CD14-positive monocyte (primary cell): ENCODE data around the gene VEGFC. TPM values are rescaled to one million over a fixed set of nuclear protein-coding genes. Genes with fewer than 3 reads are reported as not detected.

Experiments used
- DNase-seq, 3 donors: peaks; one replicate each; pipeline ENCODE4 v3.0.0-alpha.2; 2011 to 2022
- H2AFZ ChIP-seq: 2 replicates; pipeline ENCODE4 v1.6.0; 2012; ENCODE audit warnings: mild to moderate bottlenecking, low read depth, low read length, inconsistent platforms; ENCODE audit not compliant: insufficient read depth, poor library complexity, severe bottlenecking
- H3K27ac ChIP-seq, 2 donors: 1 replicate in 1 of 2; 2 replicates in 1 of 2; pipeline ENCODE4 v1.5.1; 2012 to 2013; ENCODE audit warnings: low read length in 2 of 2, control low read depth in 1 of 2, inconsistent platforms in 1 of 2, low read depth in 1 of 2, mild to moderate bottlenecking in 1 of 2
- H3K27me3 ChIP-seq, 2 donors: one replicate each; pipeline versions ENCODE4 v1.6.0 to v1.6.1; 2011 to 2013; ENCODE audit warnings: low read length in 2 of 2; ENCODE audit not compliant: control insufficient read depth in 2 of 2, insufficient read depth in 2 of 2
- H3K36me3 ChIP-seq, 2 donors: replicated peaks in 1 of 2; 1 replicate in 1 of 2; 2 replicates in 1 of 2; pipeline versions ENCODE4 v1.5.1 to v1.6.1; 2012 to 2013; ENCODE audit warnings: low read length in 2 of 2, control low read depth in 1 of 2, inconsistent platforms in 1 of 2, mild to moderate bottlenecking in 1 of 2; ENCODE audit not compliant: insufficient read depth in 2 of 2, control insufficient read depth in 1 of 2
- H3K4me1 ChIP-seq, 2 donors: 1 replicate in 1 of 2; 2 replicates in 1 of 2; pipeline versions ENCODE4 v1.5.1 to v1.6.1; 2012 to 2013; ENCODE audit warnings: low read length in 2 of 2, control low read depth in 1 of 2, inconsistent platforms in 1 of 2, mild to moderate bottlenecking in 1 of 2, moderate library complexity in 1 of 2; ENCODE audit not compliant: insufficient read depth in 2 of 2, control insufficient read depth in 1 of 2
- H3K4me2 ChIP-seq: replicated peaks from 2 replicates; pipeline ENCODE3; 2012; ENCODE audit warnings: low read length, moderate library complexity, mild to moderate bottlenecking; ENCODE audit not compliant: poor library complexity, severe bottlenecking; ENCODE audit errors: extremely low read depth
- H3K4me3 ChIP-seq, 3 experiments: fragments of 200-600 bp in 1 of 3; sonication (generic) in 1 of 3; replicated peaks in 1 of 3; 1 replicate in 2 of 3; 2 replicates in 1 of 3; pipeline ENCODE4 v1.5.1; 2011 to 2013; ENCODE audit warnings: low read length in 3 of 3, mild to moderate bottlenecking in 3 of 3, control low read depth in 2 of 3, low read depth in 2 of 3, inconsistent platforms in 1 of 3, moderate library complexity in 1 of 3
- H3K79me2 ChIP-seq: 2 replicates; pipeline ENCODE4 v1.6.0; 2012; ENCODE audit warnings: mild to moderate bottlenecking, control low read depth, inconsistent platforms, low read length, moderate library complexity; ENCODE audit not compliant: insufficient read depth
- H3K9ac ChIP-seq: 2 replicates; pipeline ENCODE4 v1.6.0; 2017; ENCODE audit warnings: low read length, mild to moderate bottlenecking; ENCODE audit not compliant: insufficient read depth, poor library complexity, severe bottlenecking
- H3K9me3 ChIP-seq, 2 donors: replicated peaks in 1 of 2; 1 replicate in 1 of 2; 2 replicates in 1 of 2; pipeline versions ENCODE4 v1.5.1 to v1.6.1; 2012 to 2013; ENCODE audit warnings: low read length in 2 of 2, control low read depth in 1 of 2; ENCODE audit not compliant: control insufficient read depth in 1 of 2, insufficient read depth in 1 of 2
- H4K20me1 ChIP-seq: 2 replicates; pipeline ENCODE4 v1.6.0; 2012; ENCODE audit warnings: mild to moderate bottlenecking, low read length, control low read depth, moderate library complexity; ENCODE audit not compliant: insufficient read depth
- H3K27ac Mint-ChIP-seq, 7 donors: one replicate each; pipeline ENCODE4 v1.8.0; 2020; ENCODE audit warnings: mild to moderate bottlenecking in 7 of 7, mixed read lengths in 7 of 7, moderate library complexity in 6 of 7, inconsistent platforms in 2 of 7
- H3K27me3 Mint-ChIP-seq, 3 donors: one replicate each; pipeline ENCODE4 v1.8.0; 2021 to 2022; ENCODE audit warnings: low read depth in 3 of 3, mild to moderate bottlenecking in 3 of 3, mixed read lengths in 3 of 3, moderate library complexity in 3 of 3, inconsistent platforms in 1 of 3
- H3K36me3 Mint-ChIP-seq, 2 donors: one replicate each; pipeline ENCODE4 v1.8.0; 2020; ENCODE audit warnings: mixed read lengths in 2 of 2, inconsistent platforms in 1 of 2, mild to moderate bottlenecking in 1 of 2
- H3K4me1 Mint-ChIP-seq: one replicate; pipeline ENCODE4 v1.8.0; 2020; ENCODE audit warnings: mild to moderate bottlenecking, mixed read lengths
- H3K4me3 Mint-ChIP-seq, 2 donors: one replicate each; pipeline ENCODE4 v1.8.0; 2020; ENCODE audit warnings: mild to moderate bottlenecking in 2 of 2, mixed read lengths in 2 of 2, moderate library complexity in 1 of 2
- H3K9me3 Mint-ChIP-seq, 7 donors: one replicate each; pipeline ENCODE4 v1.8.0; 2020 to 2022; ENCODE audit warnings: mixed read lengths in 7 of 7, mild to moderate bottlenecking in 6 of 7, moderate library complexity in 6 of 7, inconsistent platforms in 2 of 7
- WGBS: methylation state at CpG from one replicate; pipeline ENCODE4 v1.1.5; 2013; ENCODE audit warnings: missing lambda C conversion rate; ENCODE audit not compliant: insufficient coverage; 5-methylcytosine and 5-hydroxymethylcytosine counted together
- intact Hi-C, 2 donors: fragments of 100-400 bp; cut with micrococcal nuclease; formaldehyde crosslinking; loops; one replicate each; pipeline versions ENCODE4 v1.15.0 to v1.15.1; 2023
- polyA plus RNA-seq, 3 donors: library from polyadenylated mRNA; depleted of rRNA in 1 of 3; unstranded in 2 of 3; stranded (reverse) in 1 of 3; fragments of 300-500 nt in 2 of 3; fragments of >200 nt in 1 of 3; fragmentation: Illumina TruSeq in 2 of 3; gene quantifications; 1 replicate in 2 of 3; 2 replicates in 1 of 3; pipeline ENCODE4 v1.2.3, GENCODE V29; 2012 to 2021
- TF ChIP-seq, protein P1 (sequence below): fragments of 200-600 bp; IDR thresholded peaks from one replicate; pipeline ENCODE4 v1.8.0; 2022; ENCODE audit warnings: antibody characterized with exemption, mild to moderate bottlenecking

VEGFC gene
- polyA plus RNA-seq, 3 donors = not detected

DNA sequence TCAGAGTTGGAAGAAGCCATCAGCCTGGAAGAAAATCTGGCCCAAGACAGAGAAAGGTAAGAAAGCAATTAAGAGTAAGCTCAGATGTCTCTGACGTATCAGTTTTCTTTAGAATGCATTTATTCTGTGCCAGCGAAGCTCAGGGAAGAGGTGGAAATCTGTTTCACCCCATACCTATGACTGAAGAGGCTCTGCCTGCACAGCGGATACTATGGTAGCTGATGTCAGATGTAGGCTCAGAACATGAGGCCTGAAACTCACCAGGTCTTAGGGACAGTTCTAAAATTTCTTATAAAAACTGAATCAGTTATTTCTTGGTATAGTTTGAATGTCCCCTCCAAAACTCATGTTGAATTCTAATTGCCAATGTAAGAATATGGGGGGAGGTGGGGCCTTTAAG, 30.9 kb downstream of the VEGFC start:
- no peak overlapping the region for H3K9ac ChIP-seq
- no peaks in the 10 kb centered on the region for H3K79me2 ChIP-seq
- Mint-ChIP-seq H3K4me3 (no peak overlapping the region), H3K27ac (no peak overlapping the region), H3K4me1 (no peaks in the 10 kb centered on the region), H3K27me3 (peaks cover 0 to 2% (median 2%) of the 10 kb centered on the region in 3 donors), H3K9me3 (peaks cover 0 to 5% (median 0%) of the 10 kb centered on the region in 7 donors), H3K36me3 (no peaks in the 10 kb centered on the region)
- intact Hi-C loops = no loop called here
- no peaks in the 10 kb centered on the region for H3K9me3 ChIP-seq
- H3K36me3 ChIP-seq = no peaks in the 10 kb centered on the region
- no peak overlapping the region for H3K4me3 ChIP-seq
- WGBS = 100% methylated on average over 1 of the region's 3 CpGs
- DNase-seq = no peak
- TF ChIP-seq, protein P1, sequence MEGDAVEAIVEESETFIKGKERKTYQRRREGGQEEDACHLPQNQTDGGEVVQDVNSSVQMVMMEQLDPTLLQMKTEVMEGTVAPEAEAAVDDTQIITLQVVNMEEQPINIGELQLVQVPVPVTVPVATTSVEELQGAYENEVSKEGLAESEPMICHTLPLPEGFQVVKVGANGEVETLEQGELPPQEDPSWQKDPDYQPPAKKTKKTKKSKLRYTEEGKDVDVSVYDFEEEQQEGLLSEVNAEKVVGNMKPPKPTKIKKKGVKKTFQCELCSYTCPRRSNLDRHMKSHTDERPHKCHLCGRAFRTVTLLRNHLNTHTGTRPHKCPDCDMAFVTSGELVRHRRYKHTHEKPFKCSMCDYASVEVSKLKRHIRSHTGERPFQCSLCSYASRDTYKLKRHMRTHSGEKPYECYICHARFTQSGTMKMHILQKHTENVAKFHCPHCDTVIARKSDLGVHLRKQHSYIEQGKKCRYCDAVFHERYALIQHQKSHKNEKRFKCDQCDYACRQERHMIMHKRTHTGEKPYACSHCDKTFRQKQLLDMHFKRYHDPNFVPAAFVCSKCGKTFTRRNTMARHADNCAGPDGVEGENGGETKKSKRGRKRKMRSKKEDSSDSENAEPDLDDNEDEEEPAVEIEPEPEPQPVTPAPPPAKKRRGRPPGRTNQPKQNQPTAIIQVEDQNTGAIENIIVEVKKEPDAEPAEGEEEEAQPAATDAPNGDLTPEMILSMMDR = no peak
- H3K4me2 ChIP-seq = no peak overlapping the region
- no peaks in the 10 kb centered on the region for H3K27me3 ChIP-seq
- H3K27ac ChIP-seq = no peak overlapping the region
- no peaks in the 10 kb centered on the region for H3K4me1 ChIP-seq
- H4K20me1 ChIP-seq = no peaks in the 10 kb centered on the region
- no peak overlapping the region for H2AFZ ChIP-seq

DNA sequence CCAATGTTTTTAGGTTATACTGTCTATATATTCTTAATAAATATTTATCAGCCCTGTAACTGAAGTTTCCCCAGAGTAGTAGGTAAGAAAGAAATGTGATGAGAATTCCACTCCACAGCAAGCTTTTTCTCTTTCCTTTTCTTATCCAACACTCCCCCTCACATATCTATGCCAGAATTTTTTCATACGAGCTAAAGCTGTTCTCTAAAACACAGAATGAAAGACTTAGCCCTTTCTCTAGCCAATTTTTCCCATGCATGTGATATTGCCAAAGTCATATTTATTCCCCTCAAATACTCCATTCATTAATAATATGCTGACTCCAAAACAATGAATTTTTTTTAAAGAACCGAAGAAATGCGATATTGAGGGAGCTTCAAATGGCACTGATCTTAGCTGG, 32.3 kb downstream of the VEGFC start:
- Mint-ChIP-seq H3K27ac (no peak overlapping the region), H3K4me3 (no peak overlapping the region), H3K9me3 (peaks cover 0 to 3% (median 0%) of the 10 kb centered on the region in 7 donors), H3K4me1 (no peaks in the 10 kb centered on the region), H3K27me3 (peaks cover 0 to 2% (median 0%) of the 10 kb centered on the region in 3 donors), H3K36me3 (no peaks in the 10 kb centered on the region)
- TF ChIP-seq, protein P1 = no peak
- Histone ChIP-seq H3K9me3 (no peaks in the 10 kb centered on the region), H3K9ac (no peak overlapping the region), H2AFZ (no peak overlapping the region), H3K27me3 (no peaks in the 10 kb centered on the region), H3K4me1 (no peaks in the 10 kb centered on the region), H3K4me3 (no peak overlapping the region), H3K27ac (no peak overlapping the region), H3K4me2 (no peak overlapping the region), H3K79me2 (no peaks in the 10 kb centered on the region), H3K36me3 (no peaks in the 10 kb centered on the region), H4K20me1 (no peaks in the 10 kb centered on the region)
- DNase-seq = no peak
- WGBS = 100% methylated on average over 1 of the region's 3 CpGs
- intact Hi-C loops = no loop called here
